Mammary epithelial cell (primary cell): ENCODE results near the gene TLE6.

Source experiments
- EZH2 ChIP-seq: IDR thresholded peaks from 2 replicates; pipeline ENCODE4 v1.6.1; 2012; ENCODE audit warnings: low read length, inconsistent platforms, borderline replicate concordance
- TF ChIP-seq, protein P1 (sequence below), 2 donors: IDR thresholded peaks in 1 of 2; conservative IDR thresholded peaks in 1 of 2; 2 replicates each; pipeline ENCODE4 v1.5.1; 2011 to 2012; ENCODE audit warnings: inconsistent platforms in 2 of 2, low read length in 2 of 2, mild to moderate bottlenecking in 2 of 2, control low read depth in 1 of 2, low read depth in 1 of 2; ENCODE audit not compliant: insufficient read depth in 1 of 2; ENCODE audit errors: extremely low read depth in 1 of 2

DNA sequence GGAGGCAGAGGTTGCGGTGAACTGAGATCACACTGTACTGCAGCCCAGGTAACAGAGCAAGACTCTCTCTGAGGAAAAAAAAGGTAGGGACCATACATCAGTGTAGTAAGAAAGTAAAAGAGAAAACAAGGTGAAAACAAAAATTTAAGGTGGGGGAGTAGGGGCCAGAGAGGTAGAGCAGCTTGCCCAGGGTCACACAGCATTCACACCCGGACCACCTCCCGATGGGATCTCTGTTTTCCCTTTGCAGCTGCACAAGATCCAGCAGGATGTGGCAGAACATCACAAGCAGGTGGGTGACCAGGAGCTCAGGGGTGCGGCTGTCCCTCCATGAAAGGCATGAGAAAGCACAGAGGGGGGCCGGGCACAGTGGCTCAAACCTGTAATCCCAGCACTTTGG, 4.5 kb downstream of the TLE6 start:
- no peak for TF ChIP-seq EZH2
- TF ChIP-seq, protein P1, sequence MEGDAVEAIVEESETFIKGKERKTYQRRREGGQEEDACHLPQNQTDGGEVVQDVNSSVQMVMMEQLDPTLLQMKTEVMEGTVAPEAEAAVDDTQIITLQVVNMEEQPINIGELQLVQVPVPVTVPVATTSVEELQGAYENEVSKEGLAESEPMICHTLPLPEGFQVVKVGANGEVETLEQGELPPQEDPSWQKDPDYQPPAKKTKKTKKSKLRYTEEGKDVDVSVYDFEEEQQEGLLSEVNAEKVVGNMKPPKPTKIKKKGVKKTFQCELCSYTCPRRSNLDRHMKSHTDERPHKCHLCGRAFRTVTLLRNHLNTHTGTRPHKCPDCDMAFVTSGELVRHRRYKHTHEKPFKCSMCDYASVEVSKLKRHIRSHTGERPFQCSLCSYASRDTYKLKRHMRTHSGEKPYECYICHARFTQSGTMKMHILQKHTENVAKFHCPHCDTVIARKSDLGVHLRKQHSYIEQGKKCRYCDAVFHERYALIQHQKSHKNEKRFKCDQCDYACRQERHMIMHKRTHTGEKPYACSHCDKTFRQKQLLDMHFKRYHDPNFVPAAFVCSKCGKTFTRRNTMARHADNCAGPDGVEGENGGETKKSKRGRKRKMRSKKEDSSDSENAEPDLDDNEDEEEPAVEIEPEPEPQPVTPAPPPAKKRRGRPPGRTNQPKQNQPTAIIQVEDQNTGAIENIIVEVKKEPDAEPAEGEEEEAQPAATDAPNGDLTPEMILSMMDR (conservative IDR thresholded peaks at IDR 0.05 in 1 of 2, IDR thresholded peaks at IDR 0.05 in 1 of 2; ENCODE audit: extremely low read depth in 1 of 2, insufficient read depth in 1 of 2, low read depth in 1 of 2, low read length in 2 of 2), result no peak
